Spleen (tissue), 7 donors: Measurements from ENCODE around the gene C1QTNF12.

Experiments used
- CTCF ChIP-seq, 11 experiments: fragments of 200-600 bp in 7 of 11; fragments of 450-650 bp in 4 of 11; sonication (generic) in 4 of 11; IDR thresholded peaks in 8 of 11; conservative IDR thresholded peaks in 3 of 11; 1 replicate in 7 of 11; 2 replicates in 4 of 11; pipeline versions ENCODE4 v1.4.0 to v1.8.0; 2016 to 2021; ENCODE audit warnings: antibody characterized with exemption in 11 of 11, inconsistent platforms in 4 of 11, mild to moderate bottlenecking in 1 of 11
- POLR2A ChIP-seq, 3 donors: fragments of 450-650 bp; IDR thresholded peaks; one replicate each; pipeline ENCODE4 v1.5.1; 2017; ENCODE audit warnings: antibody characterized with exemption in 3 of 3, mild to moderate bottlenecking in 1 of 3
- POLR2AphosphoS5 ChIP-seq, 3 donors: sonication (generic); formaldehyde crosslinking; IDR thresholded peaks; one replicate each; pipeline ENCODE4 v1.5.1; 2017; ENCODE audit warnings: antibody characterized with exemption in 3 of 3
- donor health status: DM: no; HTN: no; CAD: no; lungs with moderate emphysema.
- donor health status: DM: no; HTN: no; CAD: no.
- donor health status: DM: no; HTN: no; CAD: no.

GRCh38 chr1:1213345-1214265, 32.9 kb downstream of the C1QTNF12 start, which contains the start of gene TNFRSF4:
- TF ChIP-seq POLR2A (IDR thresholded peaks at IDR 0.05) (no peak), POLR2AphosphoS5 (IDR thresholded peaks at IDR 0.05) (peak in 2 of 3 donors; percentile 41 to 62), CTCF (IDR thresholded peaks at IDR 0.05 in 8 of 11, conservative IDR thresholded peaks at IDR 0.05 in 3 of 11) (no peak)
